NB4 (cell line): ENCODE results near the gene COQ2.

ENCODE experiments used
- DNase-seq: peaks from one replicate; pipeline ENCODE4 v3.0.0; 2010; ENCODE audit warnings: low read depth
- H3K4me3 ChIP-seq: one replicate; pipeline ENCODE4 v1.5.1; 2011; ENCODE audit warnings: mild to moderate bottlenecking, low read depth, low read length, moderate library complexity
- CTCF ChIP-seq: IDR thresholded peaks from one replicate; pipeline ENCODE4 v1.5.1; 2012; ENCODE audit warnings: low read depth, low read length
- MAX ChIP-seq: IDR thresholded peaks from 2 replicates; pipeline ENCODE4 v1.6.1; 2011; ENCODE audit warnings: low read depth, low read length
- MYC ChIP-seq: IDR thresholded peaks from 2 replicates; pipeline ENCODE4 v1.6.1; 2011; ENCODE audit warnings: low read depth, low read length
- POLR2A ChIP-seq: IDR thresholded peaks from 2 replicates; pipeline ENCODE4 v1.6.1; 2011; ENCODE audit warnings: mild to moderate bottlenecking; ENCODE audit not compliant: insufficient read length; ENCODE audit errors: extremely low read depth

Gene COQ2

DNA sequence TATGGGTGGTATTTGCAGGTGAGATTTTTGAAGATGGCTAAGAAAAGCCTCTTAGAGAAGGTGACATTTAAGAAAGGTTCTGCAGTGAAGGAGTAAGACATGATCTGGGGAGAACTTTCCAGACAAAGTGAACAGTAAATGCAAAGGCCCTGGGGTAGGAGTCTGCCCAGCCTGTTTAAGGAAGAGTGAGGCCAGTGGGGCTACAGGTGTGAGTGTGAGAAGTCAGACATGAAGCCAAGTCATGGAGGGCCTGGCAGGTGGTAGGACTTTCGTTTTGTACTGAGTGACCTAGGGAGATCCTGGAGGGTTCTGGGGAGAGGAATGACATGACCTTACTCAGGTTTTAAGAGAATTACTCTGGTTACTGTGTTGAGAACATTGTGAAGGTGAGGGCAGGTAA, 21.5 kb downstream of the COQ2 start:
- no peak for DNase-seq
- no peak overlapping the region for H3K4me3 ChIP-seq
- TF ChIP-seq MYC (no peak), POLR2A (no peak), CTCF (no peak), MAX (no peak)

GRCh38 chr4:83262682-83263081, 21.9 kb downstream of the COQ2 start:
- no peak overlapping the region for H3K4me3 ChIP-seq
- TF ChIP-seq MAX, result no peak
- no peak for TF ChIP-seq POLR2A
- no peak for DNase-seq

- DNase-seq, result no peak
- no peak overlapping the region for H3K4me3 ChIP-seq
- TF ChIP-seq CTCF, result no peak
- TF ChIP-seq MYC, result no peak
- TF ChIP-seq MAX, result no peak
- TF ChIP-seq POLR2A, result no peak
Measured at GRCh38 chr4:83261307-83261706, 23.3 kb downstream of the COQ2 start.

- TF ChIP-seq CTCF, result no peak
- no peak for TF ChIP-seq POLR2A
- no peak for TF ChIP-seq MYC
- no peak for TF ChIP-seq MAX
- no peak for DNase-seq
- no peak overlapping the region for H3K4me3 ChIP-seq
Measured at GRCh38 chr4:83259586-83259985, 25.0 kb downstream of the COQ2 start.

- no peak for DNase-seq
- no peak for TF ChIP-seq MYC
- no peak for TF ChIP-seq CTCF
- no peak for TF ChIP-seq MAX
- no peak for TF ChIP-seq POLR2A
- H3K4me3 ChIP-seq, result no peak overlapping the region
Measured at GRCh38 chr4:83258461-83258860, 26.1 kb downstream of the COQ2 start.

DNA sequence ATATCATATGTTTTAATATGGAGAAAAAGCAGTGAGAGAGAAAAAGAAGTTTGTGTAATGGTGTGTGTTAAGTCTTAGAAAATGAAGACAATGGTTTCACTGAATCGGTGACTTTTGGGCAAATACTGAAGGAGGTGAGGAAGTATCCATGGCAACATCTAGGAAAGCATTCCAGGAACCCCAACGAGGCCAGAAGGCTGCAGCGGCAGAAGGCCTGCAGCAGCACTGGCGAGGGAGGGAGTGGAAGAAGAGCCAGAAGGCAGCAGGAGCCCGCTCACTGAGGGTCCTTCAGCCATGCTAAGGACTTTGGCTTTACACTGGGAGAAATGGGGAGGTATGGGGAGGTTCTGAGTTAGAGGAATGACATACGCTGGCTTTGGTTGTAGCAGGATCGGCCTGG, 26.8 kb downstream of the COQ2 start:
- no peak for TF ChIP-seq MAX
- TF ChIP-seq MYC, result no peak
- no peak for TF ChIP-seq POLR2A
- TF ChIP-seq CTCF, result no peak

More for the DNA sequence above, 26.8 kb downstream of the COQ2 start:
- H3K4me3 ChIP-seq, result no peak overlapping the region
- no peak for DNase-seq
